Hepatocyte (in vitro differentiated cells): ENCODE results near the gene TACC3. TPM values are rescaled to one million over a fixed set of nuclear protein-coding genes. Genes with fewer than 3 reads are reported as not detected.

ENCODE experiments used
- DNase-seq: peaks from one replicate; pipeline ENCODE4 v3.0.0-alpha.2; 2016; ENCODE audit warnings: low spot score
- H2AFZ ChIP-seq: fragments of 200-600 bp; sonication (generic); 2 replicates; pipeline ENCODE4 v1.6.0; 2016; ENCODE audit warnings: antibody characterized with exemption, mild to moderate bottlenecking
- H3K27ac ChIP-seq: fragments of 200-600 bp; sonication (generic); 2 replicates; pipeline ENCODE4 v1.5.1; 2016; ENCODE audit warnings: mild to moderate bottlenecking
- H3K27me3 ChIP-seq: fragments of 200-600 bp; sonication (generic); 2 replicates; pipeline ENCODE4 v1.6.1; 2016
- H3K36me3 ChIP-seq: fragments of 200-600 bp; sonication (generic); replicated peaks from 2 replicates; pipeline ENCODE4 v1.5.1; 2016; ENCODE audit warnings: low read depth; ENCODE audit not compliant: insufficient read depth
- H3K4me1 ChIP-seq: fragments of 200-600 bp; sonication (generic); 2 replicates; pipeline ENCODE4 v1.5.1; 2016; ENCODE audit warnings: mild to moderate bottlenecking, moderate library complexity; ENCODE audit not compliant: insufficient read depth
- H3K4me2 ChIP-seq: fragments of 200-600 bp; sonication (generic); 2 replicates; pipeline ENCODE4 v1.6.0; 2016
- H3K4me3 ChIP-seq: fragments of 200-600 bp; sonication (generic); 2 replicates; pipeline ENCODE4 v1.5.1; 2016; ENCODE audit warnings: mild to moderate bottlenecking
- H3K79me2 ChIP-seq: fragments of 200-600 bp; sonication (generic); 2 replicates; pipeline ENCODE4 v1.6.0; 2017; ENCODE audit warnings: mild to moderate bottlenecking
- H3K9me2 ChIP-seq: fragments of 200-600 bp; sonication (generic); replicated peaks from 2 replicates; pipeline ENCODE4 v1.6.0; 2017; ENCODE audit warnings: mild to moderate bottlenecking; ENCODE audit not compliant: insufficient read depth
- H3K9me3 ChIP-seq: fragments of 200-600 bp; sonication (generic); 2 replicates; pipeline ENCODE4 v1.5.1; 2016; ENCODE audit warnings: low read depth, mild to moderate bottlenecking
- H4K20me1 ChIP-seq: fragments of 200-600 bp; sonication (generic); 2 replicates; pipeline ENCODE4 v1.6.0; 2016; ENCODE audit warnings: mild to moderate bottlenecking; ENCODE audit not compliant: insufficient read depth, poor library complexity, severe bottlenecking
- EZH2 ChIP-seq: fragments of 200-600 bp; sonication (generic); IDR thresholded peaks from 2 replicates; pipeline ENCODE4 v1.6.1; 2016; ENCODE audit warnings: antibody characterized with exemption, mild to moderate bottlenecking, borderline replicate concordance
- EZH2phosphoT487 ChIP-seq: fragments of 200-600 bp; sonication (generic); IDR thresholded peaks from one replicate; pipeline ENCODE4 v1.6.1; 2018; ENCODE audit warnings: antibody characterized with exemption, mild to moderate bottlenecking, low read depth, moderate library complexity; ENCODE audit not compliant: unreplicated experiment, severe bottlenecking
- WGBS: methylation state at CpG from one replicate; pipeline ENCODE4 v1.1.6; 2016; ENCODE audit warnings: low lambda C conversion rate; ENCODE audit errors: missing lambda C conversion rate; 5-methylcytosine and 5-hydroxymethylcytosine counted together
- polyA plus RNA-seq: library from polyadenylated mRNA; unstranded; fragments of >200 nt; fragmentation: Nextera tagmentation; extraction: Ambion mirVana; gene quantifications from 2 replicates; pipeline ENCODE4 v1.2.1, GENCODE V29; 2016
- total RNA-seq: library from RNA; depleted of rRNA; stranded (reverse); fragments of >200 nt; gene quantifications from 2 replicates; pipeline ENCODE4 v1.2.3, GENCODE V29; 2014
- TF ChIP-seq, protein P1 (sequence below): fragments of 200-600 bp; sonication (generic); IDR thresholded peaks from 2 replicates; pipeline ENCODE4 v1.5.1; 2016; ENCODE audit warnings: antibody characterized with exemption, mild to moderate bottlenecking; ENCODE audit not compliant: poor library complexity

TACC3 gene
- total and polyA plus RNA-seq, 2 experiments from 2014 or later = 9.3 to 14.8 TPM

DNA sequence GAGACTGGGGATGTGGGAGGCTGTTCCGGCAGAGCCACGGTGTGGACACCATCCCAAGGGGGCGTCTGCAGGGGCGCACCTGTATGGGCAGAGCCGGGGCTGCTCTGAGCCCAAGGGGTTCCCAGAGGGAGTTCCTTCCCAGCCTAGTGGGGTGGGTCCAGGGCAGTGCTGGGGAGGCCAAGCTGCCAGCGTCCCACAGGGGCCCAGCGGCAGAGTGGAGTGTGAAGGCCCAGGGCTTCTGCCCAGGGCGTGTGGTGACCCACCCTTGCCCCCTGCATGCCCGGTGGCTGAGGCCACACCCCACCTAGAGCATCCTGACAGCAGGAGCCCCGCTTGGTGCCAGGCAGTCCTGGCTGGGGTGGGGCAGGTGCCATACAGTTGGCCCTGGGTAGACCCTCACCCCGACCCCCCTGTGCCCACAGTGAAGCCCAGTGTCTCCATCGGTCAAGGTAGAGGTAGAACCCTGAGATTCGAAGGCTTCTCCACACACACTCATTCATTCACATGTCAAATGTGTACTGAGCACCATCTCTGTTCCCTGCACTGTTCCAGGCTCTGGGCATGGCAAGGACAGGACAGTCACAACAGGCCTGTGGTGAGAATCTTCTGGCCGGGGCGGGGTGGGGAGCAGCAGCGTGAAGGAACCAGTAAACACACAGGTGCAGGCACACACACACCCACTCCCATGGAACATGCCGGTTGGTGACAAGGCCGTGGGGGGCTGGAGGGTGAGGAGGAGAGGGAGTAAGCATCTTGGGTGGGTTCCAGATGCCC lies 29.2 kb downstream of the TACC3 start:
- Histone ChIP-seq H3K9me2 (no peaks in the 10 kb centered on the region), H3K27ac (no peak overlapping the region), H3K4me2 (no peak overlapping the region), H3K79me2 (no peaks in the 10 kb centered on the region), H3K36me3 (no peaks in the 10 kb centered on the region), H3K9me3 (no peaks in the 10 kb centered on the region), H3K4me1 (peaks cover 30% of the 10 kb centered on the region), H3K27me3 (no peaks in the 10 kb centered on the region), H3K4me3 (no peak overlapping the region), H4K20me1 (no peaks in the 10 kb centered on the region), H2AFZ (no peak overlapping the region)
- DNase-seq = no peak
- 92% methylated on average over 18 of the region's 18 CpGs for WGBS
- TF ChIP-seq, protein P1, sequence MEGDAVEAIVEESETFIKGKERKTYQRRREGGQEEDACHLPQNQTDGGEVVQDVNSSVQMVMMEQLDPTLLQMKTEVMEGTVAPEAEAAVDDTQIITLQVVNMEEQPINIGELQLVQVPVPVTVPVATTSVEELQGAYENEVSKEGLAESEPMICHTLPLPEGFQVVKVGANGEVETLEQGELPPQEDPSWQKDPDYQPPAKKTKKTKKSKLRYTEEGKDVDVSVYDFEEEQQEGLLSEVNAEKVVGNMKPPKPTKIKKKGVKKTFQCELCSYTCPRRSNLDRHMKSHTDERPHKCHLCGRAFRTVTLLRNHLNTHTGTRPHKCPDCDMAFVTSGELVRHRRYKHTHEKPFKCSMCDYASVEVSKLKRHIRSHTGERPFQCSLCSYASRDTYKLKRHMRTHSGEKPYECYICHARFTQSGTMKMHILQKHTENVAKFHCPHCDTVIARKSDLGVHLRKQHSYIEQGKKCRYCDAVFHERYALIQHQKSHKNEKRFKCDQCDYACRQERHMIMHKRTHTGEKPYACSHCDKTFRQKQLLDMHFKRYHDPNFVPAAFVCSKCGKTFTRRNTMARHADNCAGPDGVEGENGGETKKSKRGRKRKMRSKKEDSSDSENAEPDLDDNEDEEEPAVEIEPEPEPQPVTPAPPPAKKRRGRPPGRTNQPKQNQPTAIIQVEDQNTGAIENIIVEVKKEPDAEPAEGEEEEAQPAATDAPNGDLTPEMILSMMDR = no peak
- TF ChIP-seq EZH2 (no peak), EZH2phosphoT487 (no peak)

DNA sequence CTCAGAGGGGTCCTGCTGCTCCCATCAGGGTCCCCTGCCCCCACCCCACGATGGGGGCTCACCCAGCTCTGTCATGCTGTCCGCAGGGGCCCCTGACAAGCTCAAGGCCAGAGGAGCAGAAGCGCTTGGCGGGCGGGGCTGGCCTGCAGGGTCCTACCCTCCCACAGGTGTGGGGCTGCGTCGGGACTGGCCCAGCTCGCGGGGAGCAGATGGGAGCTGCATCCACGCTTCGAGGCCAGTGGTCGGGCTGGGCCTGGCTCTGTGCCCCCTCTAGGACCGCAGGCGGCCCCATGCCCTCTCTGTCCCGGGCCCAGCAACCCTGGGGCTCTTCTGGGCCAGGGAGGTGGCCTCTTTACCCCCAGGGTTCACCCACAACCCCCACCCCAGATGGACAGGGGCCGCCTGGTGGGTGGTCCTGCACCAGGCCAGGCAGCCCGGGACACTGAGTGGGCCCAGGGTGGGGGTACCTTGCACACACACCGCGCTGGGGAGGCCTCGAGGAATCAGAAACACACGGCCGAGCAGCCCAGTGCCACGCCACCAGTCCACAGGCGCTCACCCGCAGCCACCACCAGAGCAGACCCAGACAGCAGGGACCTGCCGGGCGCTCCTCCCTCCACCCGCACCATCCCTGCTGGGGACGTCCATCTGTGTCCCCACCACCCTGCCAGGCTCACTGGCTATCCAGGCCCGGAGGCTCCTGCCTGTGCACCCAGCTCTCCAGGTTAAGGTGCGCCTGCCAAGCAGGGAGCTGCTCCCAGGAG lies 30.0 kb downstream of the TACC3 start:
- no peak overlapping the region for H2AFZ ChIP-seq
- H3K4me3 ChIP-seq = no peak overlapping the region
- no peaks in the 10 kb centered on the region for H4K20me1 ChIP-seq
- no peaks in the 10 kb centered on the region for H3K9me3 ChIP-seq
- no peaks in the 10 kb centered on the region for H3K27me3 ChIP-seq
- TF ChIP-seq, protein P1 = no peak
- TF ChIP-seq EZH2phosphoT487 (no peak), EZH2 (no peak)
- no peak overlapping the region for H3K4me2 ChIP-seq
- 87% methylated on average over 30 of the region's 31 CpGs for WGBS
- no peaks in the 10 kb centered on the region for H3K9me2 ChIP-seq
- H3K36me3 ChIP-seq = no peaks in the 10 kb centered on the region
- DNase-seq = no peak
- H3K79me2 ChIP-seq = no peaks in the 10 kb centered on the region
- H3K27ac ChIP-seq = no peak overlapping the region
- peaks cover 30% of the 10 kb centered on the region for H3K4me1 ChIP-seq

DNA sequence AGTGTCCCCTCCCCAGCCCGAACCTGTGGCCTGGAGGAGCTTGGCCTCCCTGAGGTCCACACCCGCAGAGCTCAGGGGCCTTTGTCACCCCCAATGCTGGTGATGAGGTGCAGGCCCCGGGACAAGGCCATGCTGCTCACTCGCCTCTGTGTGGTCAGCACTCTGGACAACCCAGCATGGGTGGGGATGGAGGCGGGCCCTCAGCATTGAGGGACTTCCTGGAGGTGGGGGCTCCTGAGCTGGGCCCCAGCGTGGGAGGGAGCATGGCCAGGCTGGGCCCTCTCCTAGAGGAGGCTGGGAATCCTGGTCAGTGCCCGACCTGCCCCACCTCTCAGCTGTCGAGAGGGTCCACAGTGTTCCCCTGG lies 30.6 kb downstream of the TACC3 start:
- H3K4me1 ChIP-seq = peaks cover 30% of the 10 kb centered on the region
- no peaks in the 10 kb centered on the region for H3K36me3 ChIP-seq
- TF ChIP-seq, protein P1 = no peak
- TF ChIP-seq EZH2phosphoT487 = no peak
- TF ChIP-seq EZH2 = no peak
- 86% methylated on average over 6 of the region's 8 CpGs for WGBS
- H3K27me3 ChIP-seq = no peaks in the 10 kb centered on the region
- no peak overlapping the region for H3K27ac ChIP-seq
- DNase-seq = no peak
- H3K9me2 ChIP-seq = no peaks in the 10 kb centered on the region
- no peak overlapping the region for H3K4me2 ChIP-seq
- H3K79me2 ChIP-seq = no peaks in the 10 kb centered on the region
- H4K20me1 ChIP-seq = no peaks in the 10 kb centered on the region
- no peak overlapping the region for H2AFZ ChIP-seq
- H3K9me3 ChIP-seq = no peaks in the 10 kb centered on the region
- no peak overlapping the region for H3K4me3 ChIP-seq
